ENCODE measurements around the gene ALAS1. TPM values are rescaled to one million over a fixed set of nuclear protein-coding genes. Genes with fewer than 3 reads are reported as not detected.

The ALAS1 gene
- polyA plus RNA-seq, 1 donor (not counting 4 experiments of a cell fraction or from before 2014, with no cell fraction given), result 74.1 TPM

- H3K4me1 ChIP-seq (ENCODE audit: control insufficient read depth, extremely low read depth, insufficient read depth, low read length), result no peaks in the 10 kb centered on the region
- H3K9me3 ChIP-seq (ENCODE audit: control insufficient read depth, low read depth, low read length), result no peaks in the 10 kb centered on the region
- no peak overlapping the region for H3K4me3 ChIP-seq (ENCODE audit: control insufficient read depth in 2 of 3, extremely low read depth in 1 of 3, insufficient read depth in 2 of 3, low read depth in 1 of 3, low read length in 3 of 3)
- H4K20me1 ChIP-seq (ENCODE audit: control insufficient read depth, extremely low read depth, insufficient read depth, low read length), result no peaks in the 10 kb centered on the region
- DNase-seq (ENCODE audit: low read depth, low spot score), result no peak
- dilution Hi-C loops (cut with MboI; ENCODE audit: extremely low pct_ligation_motif_present, low sequenced_read_pairs), result no loop called here
- no peaks in the 10 kb centered on the region for H3K36me3 ChIP-seq (ENCODE audit: control insufficient read depth in 2 of 2, extremely low read depth in 1 of 2, insufficient read depth in 2 of 2, low read length in 2 of 2)
- H3K27me3 ChIP-seq (ENCODE audit: control insufficient read depth, extremely low read depth, insufficient read depth, low read length), result no peaks in the 10 kb centered on the region
- H2AFZ ChIP-seq (ENCODE audit: control insufficient read depth, low read length), result no peak overlapping the region
- H3K27ac ChIP-seq (ENCODE audit: control insufficient read depth, insufficient read depth, low read length), result no peak overlapping the region
- no peak overlapping the region for H3K9ac ChIP-seq (ENCODE audit: control insufficient read depth, extremely low read depth, insufficient read depth, low read length)
- H3K79me2 ChIP-seq (ENCODE audit: control insufficient read depth, insufficient read depth, low read length), result no peaks in the 10 kb centered on the region
- no peak for TF ChIP-seq EZH2 (IDR thresholded peaks at IDR 0.05; ENCODE audit: low read length)
- no peak for TF ChIP-seq CTCF (optimal IDR thresholded peaks at IDR 0.05 in 1 of 3, IDR thresholded peaks at IDR 0.05 in 1 of 3, conservative IDR thresholded peaks at IDR 0.05 in 1 of 3; ENCODE audit: extremely low read depth in 1 of 3, insufficient read depth in 2 of 3, low read length in 3 of 3)
- FAIRE-seq, result no peak
- no peaks in the 10 kb centered on the region for H3K9me1 ChIP-seq (ENCODE audit: control insufficient read depth, extremely low read depth, insufficient read depth, low read length)
- H3K4me2 ChIP-seq (ENCODE audit: control insufficient read depth, extremely low read depth, insufficient read depth, low read depth, low read length), result no peak overlapping the region
Measured at GRCh38 chr3:52188556-52188955, 9.4 kb upstream of the ALAS1 start.

- Histone ChIP-seq H3K9me1 (ENCODE audit: control insufficient read depth, extremely low read depth, insufficient read depth, low read length) (no peaks in the 10 kb centered on the region), H3K4me2 (ENCODE audit: control insufficient read depth, extremely low read depth, insufficient read depth, low read depth, low read length) (no peak overlapping the region), H3K9me3 (ENCODE audit: control insufficient read depth, low read depth, low read length) (no peaks in the 10 kb centered on the region), H3K9ac (ENCODE audit: control insufficient read depth, extremely low read depth, insufficient read depth, low read length) (no peak overlapping the region), H3K36me3 (ENCODE audit: control insufficient read depth in 2 of 2, extremely low read depth in 1 of 2, insufficient read depth in 2 of 2, low read length in 2 of 2) (no peaks in the 10 kb centered on the region), H3K79me2 (ENCODE audit: control insufficient read depth, insufficient read depth, low read length) (no peaks in the 10 kb centered on the region), H3K4me1 (ENCODE audit: control insufficient read depth, extremely low read depth, insufficient read depth, low read length) (no peaks in the 10 kb centered on the region), H4K20me1 (ENCODE audit: control insufficient read depth, extremely low read depth, insufficient read depth, low read length) (no peaks in the 10 kb centered on the region), H3K27ac (ENCODE audit: control insufficient read depth, insufficient read depth, low read length) (no peak overlapping the region), H2AFZ (ENCODE audit: control insufficient read depth, low read length) (no peak overlapping the region), H3K27me3 (ENCODE audit: control insufficient read depth, extremely low read depth, insufficient read depth, low read length) (no peaks in the 10 kb centered on the region), H3K4me3 (ENCODE audit: control insufficient read depth in 2 of 3, extremely low read depth in 1 of 3, insufficient read depth in 2 of 3, low read depth in 1 of 3, low read length in 3 of 3) (no peak overlapping the region)
- DNase-seq (ENCODE audit: low read depth, low spot score) (no peak), FAIRE-seq (no peak)
- TF ChIP-seq EZH2 (IDR thresholded peaks at IDR 0.05; ENCODE audit: low read length) (no peak), CTCF (optimal IDR thresholded peaks at IDR 0.05 in 1 of 3, IDR thresholded peaks at IDR 0.05 in 1 of 3, conservative IDR thresholded peaks at IDR 0.05 in 1 of 3; ENCODE audit: extremely low read depth in 1 of 3, insufficient read depth in 2 of 3, low read length in 3 of 3) (no peak)
- dilution Hi-C loops (cut with MboI; ENCODE audit: extremely low pct_ligation_motif_present, low sequenced_read_pairs), result no loop called here
Measured at GRCh38 chr3:52190294-52191074, 7.5 kb upstream of the ALAS1 start.
